H1 (cell line): ENCODE results near the gene NR5A1. TPM values are rescaled to one million over a fixed set of nuclear protein-coding genes. Genes with fewer than 3 reads are reported as not detected.

ENCODE experiments used
- EGR1 ChIP-seq: IDR thresholded peaks from 2 replicates; pipeline ENCODE4 v1.6.1; 2011; ENCODE audit warnings: low read depth, low read length, borderline replicate concordance
- FOSL1 ChIP-seq: IDR thresholded peaks from 2 replicates; pipeline ENCODE4 v1.6.1; 2011; ENCODE audit warnings: mild to moderate bottlenecking, low read depth, low read length, moderate library complexity; ENCODE audit not compliant: insufficient read depth
- GABPA ChIP-seq: IDR thresholded peaks from 2 replicates; pipeline ENCODE4 v1.6.1; 2011; ENCODE audit warnings: mild to moderate bottlenecking, low read length, moderate library complexity, borderline replicate concordance; ENCODE audit not compliant: insufficient read depth
- JUND ChIP-seq: IDR thresholded peaks from 2 replicates; pipeline ENCODE4 v1.6.1; 2011; ENCODE audit warnings: mild to moderate bottlenecking, improper control_type of control experiment, low read length
- KDM4A ChIP-seq: IDR thresholded peaks from one replicate; pipeline ENCODE4 v1.7.1; 2012; ENCODE audit warnings: low read depth, mild to moderate bottlenecking, moderate library complexity, low read length, inconsistent platforms; ENCODE audit not compliant: severe bottlenecking
- SAP30 ChIP-seq: fragments of 300-600 bp; sonication (generic); IDR thresholded peaks from 2 replicates; pipeline ENCODE4 v1.7.1; 2012; ENCODE audit warnings: low read length, moderate library complexity, mild to moderate bottlenecking, inconsistent platforms; ENCODE audit not compliant: insufficient read depth, insufficient replicate concordance
- TAF7 ChIP-seq: optimal IDR thresholded peaks from 2 replicates; pipeline ENCODE3; 2011; ENCODE audit warnings: low read depth, mild to moderate bottlenecking, inconsistent platforms, low read length, moderate library complexity, borderline replicate concordance
- polyA plus RNA-seq, 7 experiments: library from polyadenylated mRNA; depleted of rRNA in 3 of 7; stranded (reverse) in 5 of 7; unstranded in 2 of 7; fragments of >200 nt in 5 of 7; fragments of 200-250 nt in 2 of 7; gene quantifications; 1 replicate in 5 of 7; 2 replicates in 1 of 7; 4 replicates in 1 of 7; pipeline versions ENCODE4 v1.2.1 to v1.2.3, GENCODE V29; 2011 to 2013; ENCODE audit warnings: missing spikeins in 2 of 7, mixed read lengths in 2 of 7
- total RNA-seq: library from RNA; stranded (reverse); fragmentation: NEBNext Ultra II Directional; extraction: Animal tissue kit (Norgen Biotek cat#: 25700); gene quantifications from 2 replicates; pipeline ENCODE4 v1.2.1, GENCODE V29; 2021
- TF ChIP-seq, protein P1 (sequence below): IDR thresholded peaks from 2 replicates; pipeline ENCODE4 v1.6.1; 2012; ENCODE audit warnings: inconsistent platforms

NR5A1 gene
- total and polyA plus RNA-seq, 2 of the 8 experiments (the other 6 are each of a cell fraction or from before 2014, with no cell fraction given): 0.29 to 0.58 TPM

GRCh38 chr9:124510650-124511425 is 3.6 kb upstream of the NR5A1 start (continued):
- TF ChIP-seq, protein P1, sequence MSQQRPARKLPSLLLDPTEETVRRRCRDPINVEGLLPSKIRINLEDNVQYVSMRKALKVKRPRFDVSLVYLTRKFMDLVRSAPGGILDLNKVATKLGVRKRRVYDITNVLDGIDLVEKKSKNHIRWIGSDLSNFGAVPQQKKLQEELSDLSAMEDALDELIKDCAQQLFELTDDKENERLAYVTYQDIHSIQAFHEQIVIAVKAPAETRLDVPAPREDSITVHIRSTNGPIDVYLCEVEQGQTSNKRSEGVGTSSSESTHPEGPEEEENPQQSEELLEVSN: no peak
- TF ChIP-seq GABPA (no peak), SAP30 (no peak), FOSL1 (no peak), TAF7 (no peak), JUND (no peak), KDM4A (no peak), EGR1 (no peak)
